Measurements from ENCODE around the gene CNIH4.

GRCh38 chr1:224321706-224322105 is 35.0 kb upstream of the CNIH4 start:
- no peak for TF ChIP-seq POLR2AphosphoS5 (IDR thresholded peaks at IDR 0.05; ENCODE audit: low read depth, low read length)
- TF ChIP-seq POLR2A (IDR thresholded peaks at IDR 0.05; ENCODE audit: low read depth, low read length), result no peak
